ENCODE results near the gene AQP7.

- no peak for TF ChIP-seq CTCF (IDR thresholded peaks at IDR 0.05; ENCODE audit: insufficient read depth, low read length, poor library complexity, severe bottlenecking)
- TF ChIP-seq EZH2phosphoT487 (conservative IDR thresholded peaks at IDR 0.05; ENCODE audit: low read length), result no peak
Observed at GRCh38 chr9:33340186-33340585, 62.2 kb downstream of the AQP7 start.

Data from SU-DHL-6 (cell line).